ENCODE results near the gene MAD1L1. TPM values are rescaled to one million over a fixed set of nuclear protein-coding genes. Genes with fewer than 3 reads are reported as not detected.

The MAD1L1 gene
- total and polyA plus RNA-seq, 2 donors (not counting 3 experiments of a cell fraction or from before 2014, with no cell fraction given) = 34.1 to 42.3 TPM

GRCh38 chr7:2148814-2149213 is 83.9 kb downstream of the MAD1L1 start:
- Histone ChIP-seq H3K9me1 (replicated peaks; ENCODE audit: control insufficient read depth, extremely low read depth, insufficient read depth, low read length) (no peaks in the 10 kb centered on the region), H4K20me1 (replicated peaks; ENCODE audit: control insufficient read depth, extremely low read depth, insufficient read depth, low read length) (no peaks in the 10 kb centered on the region), H3K4me2 (ENCODE audit: insufficient read depth, low read length) (no peak overlapping the region), H3K79me2 (ENCODE audit: control insufficient read depth, insufficient read depth, low read length) (no peaks in the 10 kb centered on the region), H2AFZ (ENCODE audit: low read depth, low read length) (no peak overlapping the region), H3K27ac (ENCODE audit: insufficient read depth, low read depth, low read length) (no peak overlapping the region), H3K36me3 (ENCODE audit: control insufficient read depth in 2 of 2, extremely low read depth in 1 of 2, insufficient read depth in 2 of 2, low read length in 2 of 2) (peaks cover 0 to 8% of the 10 kb centered on the region in 2 experiments), H3K9me3 (replicated peaks; ENCODE audit: control insufficient read depth, insufficient read depth, low read length) (no peaks in the 10 kb centered on the region), H3K4me1 (ENCODE audit: control insufficient read depth, extremely low read depth, insufficient read depth, low read length) (no peaks in the 10 kb centered on the region), H3K27me3 (ENCODE audit: control insufficient read depth in 2 of 2, insufficient read depth in 2 of 2, low read length in 2 of 2) (no peaks in the 10 kb centered on the region), H3K9ac (replicated peaks; ENCODE audit: extremely low read depth, insufficient read depth, low read length) (no peak overlapping the region), H3K4me3 (replicated peaks in 1 of 3; ENCODE audit: insufficient read depth in 1 of 3, low read depth in 1 of 3, low read length in 3 of 3) (no peak overlapping the region)
- dilution Hi-C loops (cut with MboI; ENCODE audit: extremely low pct_ligation_motif_present, low sequenced_read_pairs) = no loop called here
- intact Hi-C loops (cut with micrococcal nuclease) = no loop called here
- CTCF ChIA-PET = interaction anchor here (1.7 kb wide), 1 partner anchor 9 kb away, joined by 5 read pairs; no protein-coding TSS in a partner anchor
- POLR2A ChIA-PET = no interaction called here
- TF ChIP-seq POLR2A (IDR thresholded peaks at IDR 0.05; ENCODE audit: low read depth, low read length) = no peak
- no peak for TF ChIP-seq POLR2AphosphoS5 (IDR thresholded peaks at IDR 0.05; ENCODE audit: insufficient read depth, low read depth, low read length)
- no peak for TF ChIP-seq GATA2 (IDR thresholded peaks at IDR 0.05; ENCODE audit: insufficient read depth, insufficient read length, low read depth, low read length)
- TF ChIP-seq EZH2 (IDR thresholded peaks at IDR 0.05; ENCODE audit: borderline replicate concordance, low read depth, low read length, severe bottlenecking) = no peak
- no peak for TF ChIP-seq JUN (IDR thresholded peaks at IDR 0.05; ENCODE audit: borderline replicate concordance, insufficient read depth, insufficient read length, low read depth)
- TF ChIP-seq FOS (IDR thresholded peaks at IDR 0.05; ENCODE audit: borderline replicate concordance, insufficient read depth, low read length) = no peak
- TF ChIP-seq MAX (IDR thresholded peaks at IDR 0.05; ENCODE audit: insufficient read depth, insufficient read length) = no peak
- no TSS peak for BruUV-seq (replicated peaks)
- no peak for FAIRE-seq
- DNase-seq (ENCODE audit: low read depth, low spot score) = no peak

- H3K36me3 ChIP-seq (ENCODE audit: control insufficient read depth in 2 of 2, extremely low read depth in 1 of 2, insufficient read depth in 2 of 2, low read length in 2 of 2) = peaks cover 0 to 13% of the 10 kb centered on the region in 2 experiments
- no peak overlapping the region for H3K9ac ChIP-seq (replicated peaks; ENCODE audit: extremely low read depth, insufficient read depth, low read length)
- dilution Hi-C loops (cut with MboI; ENCODE audit: extremely low pct_ligation_motif_present, low sequenced_read_pairs) (no loop called here), intact Hi-C loops (cut with micrococcal nuclease) (no loop called here)
- no peaks in the 10 kb centered on the region for H3K9me3 ChIP-seq (replicated peaks; ENCODE audit: control insufficient read depth, insufficient read depth, low read length)
- CTCF ChIA-PET = interaction anchor here (1.7 kb wide), 1 partner anchor 10 kb away, joined by 5 read pairs; no protein-coding TSS in a partner anchor
- no peak overlapping the region for H3K4me3 ChIP-seq (replicated peaks in 1 of 3; ENCODE audit: insufficient read depth in 1 of 3, low read depth in 1 of 3, low read length in 3 of 3)
- BruUV-seq (replicated peaks) = no TSS peak
- POLR2A ChIA-PET = no interaction called here
- no peaks in the 10 kb centered on the region for H3K27me3 ChIP-seq (ENCODE audit: control insufficient read depth in 2 of 2, insufficient read depth in 2 of 2, low read length in 2 of 2)
- H3K4me1 ChIP-seq (ENCODE audit: control insufficient read depth, extremely low read depth, insufficient read depth, low read length) = no peaks in the 10 kb centered on the region
- no peaks in the 10 kb centered on the region for H3K9me1 ChIP-seq (replicated peaks; ENCODE audit: control insufficient read depth, extremely low read depth, insufficient read depth, low read length)
- FAIRE-seq (no peak), DNase-seq (ENCODE audit: low read depth, low spot score) (no peak)
- no peak overlapping the region for H3K4me2 ChIP-seq (ENCODE audit: insufficient read depth, low read length)
- no peaks in the 10 kb centered on the region for H4K20me1 ChIP-seq (replicated peaks; ENCODE audit: control insufficient read depth, extremely low read depth, insufficient read depth, low read length)
- no peak for TF ChIP-seq POLR2A (IDR thresholded peaks at IDR 0.05; ENCODE audit: low read depth, low read length)
- no peak for TF ChIP-seq EZH2 (IDR thresholded peaks at IDR 0.05; ENCODE audit: borderline replicate concordance, low read depth, low read length, severe bottlenecking)
- TF ChIP-seq FOS (IDR thresholded peaks at IDR 0.05; ENCODE audit: borderline replicate concordance, insufficient read depth, low read length) = no peak
- no peaks in the 10 kb centered on the region for H3K79me2 ChIP-seq (ENCODE audit: control insufficient read depth, insufficient read depth, low read length)
- H2AFZ ChIP-seq (ENCODE audit: low read depth, low read length) = no peak overlapping the region
- H3K27ac ChIP-seq (ENCODE audit: insufficient read depth, low read depth, low read length) = no peak overlapping the region
Measured at GRCh38 chr7:2148189-2148588, 84.6 kb downstream of the MAD1L1 start.
